ENCODE data around the gene KCNMA1.

GRCh38 chr10:77582710-77583115, 54.9 kb downstream of the KCNMA1 start:
- TF ChIP-seq EP300 (conservative IDR thresholded peaks at IDR 0.05; ENCODE audit: poor library complexity, severe bottlenecking) (no peak), TAF1 (IDR thresholded peaks at IDR 0.05; ENCODE audit: low read depth) (no peak), POLR2AphosphoS5 (IDR thresholded peaks at IDR 0.05) (no peak), CTCF (IDR thresholded peaks at IDR 0.05; ENCODE audit: poor library complexity, severe bottlenecking) (no peak), EZH2 (IDR thresholded peaks at IDR 0.05; ENCODE audit: borderline replicate concordance, insufficient read depth, low read length, poor library complexity, severe bottlenecking) (no peak), RAD21 (conservative IDR thresholded peaks at IDR 0.05) (no peak), MXI1 (conservative IDR thresholded peaks at IDR 0.05; ENCODE audit: poor library complexity, severe bottlenecking) (no peak), SMC3 (conservative IDR thresholded peaks at IDR 0.05; ENCODE audit: poor library complexity) (no peak), REST (IDR thresholded peaks at IDR 0.05; ENCODE audit: borderline replicate concordance) (no peak)

Measured in neural cell (in vitro differentiated cells).